A549 (cell line): ENCODE data around the gene SND1.

Experiments
- CTCF ChIP-seq: fragments of >200 bp; sonication (Bioruptor Twin); formaldehyde crosslinking; IDR thresholded peaks from 3 replicates; pipeline ENCODE4 v1.5.1; 2016
- POLR2A ChIP-seq: IDR thresholded peaks from 2 replicates; pipeline ENCODE4 v1.6.1; 2012; ENCODE audit warnings: mild to moderate bottlenecking, low read length
- REST ChIP-seq: fragments of 200-600 bp; sonication (generic); IDR thresholded peaks from 2 replicates; pipeline ENCODE4 v1.6.1; 2016; ENCODE audit warnings: antibody characterized with exemption, mild to moderate bottlenecking, moderate library complexity

GRCh38 chr7:127609297-127609696 is 42.7 kb upstream of the SND1 start:
- TF ChIP-seq CTCF, result no peak
- no peak for TF ChIP-seq POLR2A
- no peak for TF ChIP-seq REST
